MCF 10A (cell line): Measurements from ENCODE around the gene HECW1. TPM values are rescaled to one million over a fixed set of nuclear protein-coding genes. Genes with fewer than 3 reads are reported as not detected.

Experiments
- BruUV-seq: library from RNA; stranded (reverse); fragments of 400-500 nt; replicated peaks from 2 replicates; lab custom pipeline; 2021; lab: Mats Ljungman, UMichigan
- CTCF ChIA-PET: fragments of 300-600 bp; sonication (Branson Sonifier 250); formaldehyde crosslinking; extraction: SDS; loops from one replicate; lab custom pipeline; 2021; ENCODE audit warnings: antibody characterized with exemption, inconsistent platforms; lab: Yijun Ruan, JAX
- POLR2A ChIA-PET: fragments of 300-600, 350-650 bp; sonication (Branson Sonifier 250); formaldehyde crosslinking; extraction: SDS; loops from one replicate; lab custom pipeline; 2020; ENCODE audit warnings: antibody characterized with exemption, inconsistent platforms; lab: Yijun Ruan, JAX
- DNase-seq: peaks from one replicate; pipeline ENCODE4 v3.0.0-alpha.2; 2018; ENCODE audit not compliant: unreplicated experiment
- H3K27ac Mint-ChIP-seq: one replicate; pipeline ENCODE4 v1.8.0; 2022; ENCODE audit warnings: mild to moderate bottlenecking, low read depth, mixed read lengths; ENCODE audit not compliant: unreplicated experiment
- H3K27me3 Mint-ChIP-seq: one replicate; pipeline ENCODE4 v1.8.0; 2022; ENCODE audit warnings: mixed read lengths; ENCODE audit not compliant: insufficient read depth, unreplicated experiment
- H3K36me3 Mint-ChIP-seq: one replicate; pipeline ENCODE4 v1.8.0; 2022; ENCODE audit warnings: mild to moderate bottlenecking, moderate library complexity, mixed read lengths; ENCODE audit not compliant: insufficient read depth, unreplicated experiment
- H3K4me1 Mint-ChIP-seq: one replicate; pipeline ENCODE4 v1.8.0; 2022; ENCODE audit warnings: mixed read lengths; ENCODE audit not compliant: insufficient read depth, unreplicated experiment
- H3K4me3 Mint-ChIP-seq: one replicate; pipeline ENCODE4 v1.8.0; 2022; ENCODE audit warnings: mild to moderate bottlenecking, moderate library complexity, mixed read lengths; ENCODE audit not compliant: unreplicated experiment
- H3K9me3 Mint-ChIP-seq: one replicate; pipeline ENCODE4 v1.8.0; 2022; ENCODE audit warnings: mixed read lengths; ENCODE audit not compliant: unreplicated experiment
- intact Hi-C: fragments of 100-400 bp; cut with micrococcal nuclease; formaldehyde crosslinking; loops from 2 replicates; pipeline ENCODE4 v1.14.1; 2022
- total RNA-seq: library from RNA; stranded (reverse); gene quantifications from 2 replicates; pipeline ENCODE4 v1.2.3, GENCODE V29; 2022
- TF ChIP-seq, protein P1 (sequence below): fragments of 200-600 bp; IDR thresholded peaks from one replicate; pipeline ENCODE4 v1.8.0; 2022; ENCODE audit warnings: antibody characterized with exemption, mild to moderate bottlenecking; ENCODE audit not compliant: unreplicated experiment

The HECW1 gene
- total RNA-seq, 1 experiment from 2014 or later = not detected

DNA sequence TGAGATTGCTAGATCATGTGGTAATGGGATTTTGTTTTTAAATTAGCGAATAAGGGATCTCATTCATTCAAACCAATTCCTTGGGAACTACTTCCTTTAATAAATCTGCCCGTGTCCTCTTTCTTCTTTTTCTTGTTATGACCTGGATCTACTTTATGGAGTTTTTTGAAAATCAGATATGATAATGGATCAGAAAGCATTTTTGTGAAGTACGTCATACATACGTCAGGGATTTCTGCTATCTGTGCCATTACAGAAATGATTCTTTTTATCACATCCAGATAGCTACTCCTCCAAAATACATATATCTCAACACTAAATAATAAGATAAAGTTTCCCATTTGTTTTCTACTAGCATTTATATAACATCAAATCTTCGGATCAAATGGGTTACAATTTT, 430.3 kb downstream of the HECW1 start:
- Mint-ChIP-seq H3K27me3 (no peaks in the 10 kb centered on the region), H3K27ac (no peak overlapping the region), H3K9me3 (no peaks in the 10 kb centered on the region), H3K4me1 (peaks cover 5% of the 10 kb centered on the region), H3K36me3 (no peaks in the 10 kb centered on the region), H3K4me3 (no peak overlapping the region)
- POLR2A ChIA-PET = no interaction called here
- intact Hi-C loops = no loop called here
- no TSS peak for BruUV-seq
- CTCF ChIA-PET = interaction anchor here (0.6 to 1.0 kb wide), 2 partner anchors 13 to 40 kb away, joined by 3 read pairs; no protein-coding TSS in a partner anchor
- DNase-seq = no peak
- TF ChIP-seq, protein P1, sequence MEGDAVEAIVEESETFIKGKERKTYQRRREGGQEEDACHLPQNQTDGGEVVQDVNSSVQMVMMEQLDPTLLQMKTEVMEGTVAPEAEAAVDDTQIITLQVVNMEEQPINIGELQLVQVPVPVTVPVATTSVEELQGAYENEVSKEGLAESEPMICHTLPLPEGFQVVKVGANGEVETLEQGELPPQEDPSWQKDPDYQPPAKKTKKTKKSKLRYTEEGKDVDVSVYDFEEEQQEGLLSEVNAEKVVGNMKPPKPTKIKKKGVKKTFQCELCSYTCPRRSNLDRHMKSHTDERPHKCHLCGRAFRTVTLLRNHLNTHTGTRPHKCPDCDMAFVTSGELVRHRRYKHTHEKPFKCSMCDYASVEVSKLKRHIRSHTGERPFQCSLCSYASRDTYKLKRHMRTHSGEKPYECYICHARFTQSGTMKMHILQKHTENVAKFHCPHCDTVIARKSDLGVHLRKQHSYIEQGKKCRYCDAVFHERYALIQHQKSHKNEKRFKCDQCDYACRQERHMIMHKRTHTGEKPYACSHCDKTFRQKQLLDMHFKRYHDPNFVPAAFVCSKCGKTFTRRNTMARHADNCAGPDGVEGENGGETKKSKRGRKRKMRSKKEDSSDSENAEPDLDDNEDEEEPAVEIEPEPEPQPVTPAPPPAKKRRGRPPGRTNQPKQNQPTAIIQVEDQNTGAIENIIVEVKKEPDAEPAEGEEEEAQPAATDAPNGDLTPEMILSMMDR = no peak

DNA sequence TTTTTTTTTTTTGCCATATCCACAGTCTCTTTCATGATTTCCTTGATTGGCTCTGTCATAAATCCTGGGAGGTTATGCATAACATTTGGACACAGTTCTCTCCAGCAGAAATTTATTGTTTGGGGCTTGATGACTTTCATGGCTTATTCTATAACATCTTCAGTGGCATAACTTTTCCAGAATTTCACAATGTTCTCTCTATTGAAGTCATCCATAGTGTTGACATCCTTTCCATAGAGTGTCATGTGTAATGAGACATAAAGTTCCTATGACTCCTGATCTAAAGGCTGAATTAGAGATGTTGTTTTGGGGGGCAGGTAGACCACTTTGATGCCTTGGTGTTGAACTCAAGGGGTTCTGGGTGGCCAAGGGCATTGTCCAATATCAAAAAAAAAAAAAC, 433.8 kb downstream of the HECW1 start:
- BruUV-seq = no TSS peak
- ChIA-PET POLR2A (no interaction called here), CTCF (interaction anchor here (0.7 kb wide), 2 partner anchors 9 to 104 kb away, joined by 3 to 4 read pairs; no protein-coding TSS in a partner anchor)
- no peak for DNase-seq
- Mint-ChIP-seq H3K4me1 (peaks cover 5% of the 10 kb centered on the region), H3K4me3 (no peak overlapping the region), H3K27ac (no peak overlapping the region), H3K9me3 (no peaks in the 10 kb centered on the region), H3K36me3 (no peaks in the 10 kb centered on the region), H3K27me3 (no peaks in the 10 kb centered on the region)
- TF ChIP-seq, protein P1 = no peak
- intact Hi-C loops = no loop called here

DNA sequence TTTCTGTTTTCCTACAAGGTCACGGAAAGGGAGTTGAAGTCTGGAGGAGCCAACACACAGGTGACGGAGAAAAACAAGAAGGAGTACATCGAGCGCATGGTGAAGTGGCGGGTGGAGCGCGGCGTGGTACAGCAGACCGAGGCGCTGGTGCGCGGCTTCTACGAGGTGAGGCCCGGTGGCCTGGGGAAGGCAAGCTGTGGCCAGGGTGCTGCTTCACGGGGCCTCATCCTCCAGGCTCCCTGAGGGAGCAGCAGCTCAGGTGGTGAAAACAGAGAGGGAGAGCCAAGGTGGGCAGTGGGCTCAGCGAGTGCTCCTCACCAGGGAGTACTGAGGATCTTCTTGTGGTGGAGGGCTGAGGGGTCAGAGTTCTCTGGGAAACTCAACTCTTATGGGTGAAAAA, 438.0 kb downstream of the HECW1 start:
- intact Hi-C loops = no loop called here
- peaks cover 18% of the 10 kb centered on the region for H3K4me1 Mint-ChIP-seq
- no peaks in the 10 kb centered on the region for H3K36me3 Mint-ChIP-seq
- BruUV-seq = no TSS peak
- TF ChIP-seq, protein P1 = no peak
- no peaks in the 10 kb centered on the region for H3K9me3 Mint-ChIP-seq
- no peaks in the 10 kb centered on the region for H3K27me3 Mint-ChIP-seq
- CTCF ChIA-PET = interaction anchor here (1.4 kb wide), 1 partner anchor 28 kb away, joined by 3 read pairs; no protein-coding TSS in a partner anchor
- POLR2A ChIA-PET = interaction anchor here (0.5 kb wide), 1 partner anchor 59 kb away, joined by 5 read pairs; no protein-coding TSS in a partner anchor
- H3K27ac Mint-ChIP-seq = no peak overlapping the region
- H3K4me3 Mint-ChIP-seq = no peak overlapping the region
- DNase-seq = no peak

DNA sequence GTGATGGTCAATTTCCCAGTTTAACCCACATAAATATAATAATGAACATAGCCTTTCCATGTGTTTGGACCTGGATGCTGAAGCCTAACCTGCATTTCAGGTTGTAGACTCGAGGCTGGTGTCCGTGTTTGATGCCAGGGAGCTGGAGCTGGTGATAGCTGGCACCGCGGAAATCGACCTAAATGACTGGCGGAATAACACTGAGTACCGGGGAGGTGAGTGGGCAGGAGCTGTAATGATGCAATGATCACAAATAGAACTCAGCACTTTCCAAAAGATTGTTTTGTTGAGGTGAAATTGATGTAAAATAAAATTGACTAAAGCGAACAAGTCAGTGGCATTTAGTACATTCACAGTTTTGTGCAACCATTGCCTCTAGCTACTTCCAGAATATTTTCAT, 439.7 kb downstream of the HECW1 start:
- intact Hi-C loops = no loop called here
- H3K4me3 Mint-ChIP-seq = no peak overlapping the region
- no TSS peak for BruUV-seq
- H3K27ac Mint-ChIP-seq = no peak overlapping the region
- H3K9me3 Mint-ChIP-seq = no peaks in the 10 kb centered on the region
- DNase-seq = no peak
- TF ChIP-seq, protein P1 = no peak
- ChIA-PET POLR2A (interaction anchor here (0.6 to 1.7 kb wide), 2 partner anchors 16 to 182 kb away, joined by 3 to 5 read pairs; no protein-coding TSS in a partner anchor), CTCF (interaction anchor here (1.1 to 1.9 kb wide), 3 partner anchors 15 to 31 kb away, joined by 3 to 5 read pairs (median 4); partner anchors contain the start of gene STK17A)
- H3K4me1 Mint-ChIP-seq = peaks cover 21% of the 10 kb centered on the region
- no peaks in the 10 kb centered on the region for H3K27me3 Mint-ChIP-seq
- H3K36me3 Mint-ChIP-seq = no peaks in the 10 kb centered on the region
